ENCODE data around the gene ITFG1. TPM values are rescaled to one million over a fixed set of nuclear protein-coding genes. Genes with fewer than 3 reads are reported as not detected.

The ITFG1 gene
- total and polyA plus RNA-seq, 2 of the 13 experiments (the other 11 are each of a cell fraction or from before 2014, with no cell fraction given), result 74.5 to 150 TPM

DNA sequence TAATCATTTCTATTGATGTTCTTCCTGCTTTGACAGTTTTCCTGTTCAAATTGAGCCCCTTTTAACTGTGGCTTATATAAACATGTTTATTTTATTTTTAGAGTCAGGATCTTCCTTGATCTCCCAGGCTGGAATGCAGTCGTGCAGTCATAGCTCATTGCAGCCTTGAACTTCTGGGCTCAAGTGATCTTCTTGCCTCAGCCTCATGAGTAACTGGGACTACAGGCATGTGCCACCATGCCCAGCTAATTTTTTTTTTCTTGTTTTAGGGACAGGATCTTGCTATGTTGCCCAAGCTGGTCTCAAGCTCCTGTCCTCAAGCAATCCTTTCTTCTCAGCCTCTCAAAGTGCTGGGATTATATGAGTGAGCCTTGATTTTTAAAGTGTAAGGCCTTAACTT lies 14.9 kb upstream of the ITFG1 start (continued):
- TF ChIP-seq NFYC (CRISPR knock-in tag; IDR thresholded peaks at IDR 0.05), result no peak
- TF ChIP-seq SNAPC2 (CRISPR knock-in tag; IDR thresholded peaks at IDR 0.05), result 0 out of 2 replicates have a peak, but pooled peaks have one; percentile 38
- TF ChIP-seq HMG20B (CRISPR knock-in tag; conservative IDR thresholded peaks at IDR 0.05), result peak; percentile 57; the same call in 1 of the 2 replicates
- TF ChIP-seq SMYD3 (CRISPR knock-in tag; IDR thresholded peaks at IDR 0.05), result 0 out of 2 replicates have a peak, but pooled peaks have one; percentile 25
- peak; percentile 82 for TF ChIP-seq SAP130 (CRISPR knock-in tag; IDR thresholded peaks at IDR 0.05; ENCODE audit: low read depth)
- TF ChIP-seq, protein P1, sequence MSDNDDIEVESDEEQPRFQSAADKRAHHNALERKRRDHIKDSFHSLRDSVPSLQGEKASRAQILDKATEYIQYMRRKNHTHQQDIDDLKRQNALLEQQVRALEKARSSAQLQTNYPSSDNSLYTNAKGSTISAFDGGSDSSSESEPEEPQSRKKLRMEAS (IDR thresholded peaks at IDR 0.05), result peak; percentile 54; the same call in 1 of the 2 replicates
- TF ChIP-seq, protein P2, sequence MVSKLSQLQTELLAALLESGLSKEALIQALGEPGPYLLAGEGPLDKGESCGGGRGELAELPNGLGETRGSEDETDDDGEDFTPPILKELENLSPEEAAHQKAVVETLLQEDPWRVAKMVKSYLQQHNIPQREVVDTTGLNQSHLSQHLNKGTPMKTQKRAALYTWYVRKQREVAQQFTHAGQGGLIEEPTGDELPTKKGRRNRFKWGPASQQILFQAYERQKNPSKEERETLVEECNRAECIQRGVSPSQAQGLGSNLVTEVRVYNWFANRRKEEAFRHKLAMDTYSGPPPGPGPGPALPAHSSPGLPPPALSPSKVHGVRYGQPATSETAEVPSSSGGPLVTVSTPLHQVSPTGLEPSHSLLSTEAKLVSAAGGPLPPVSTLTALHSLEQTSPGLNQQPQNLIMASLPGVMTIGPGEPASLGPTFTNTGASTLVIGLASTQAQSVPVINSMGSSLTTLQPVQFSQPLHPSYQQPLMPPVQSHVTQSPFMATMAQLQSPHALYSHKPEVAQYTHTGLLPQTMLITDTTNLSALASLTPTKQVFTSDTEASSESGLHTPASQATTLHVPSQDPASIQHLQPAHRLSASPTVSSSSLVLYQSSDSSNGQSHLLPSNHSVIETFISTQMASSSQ (IDR thresholded peaks at IDR 0.05; ENCODE audit: low read depth), result 0 out of 2 replicates have a peak, but pooled peaks have one; percentile 34
- TF ChIP-seq, protein P2 (CRISPR knock-in tag; IDR thresholded peaks at IDR 0.05; ENCODE audit: borderline replicate concordance), result peak; percentile 28; the same call in 1 of the 2 replicates
- TF ChIP-seq KAT7 (CRISPR knock-in tag; IDR thresholded peaks at IDR 0.05; ENCODE audit: borderline replicate concordance), result peak; percentile 83; the same call in 1 of the 2 replicates
- TF ChIP-seq, protein P3, sequence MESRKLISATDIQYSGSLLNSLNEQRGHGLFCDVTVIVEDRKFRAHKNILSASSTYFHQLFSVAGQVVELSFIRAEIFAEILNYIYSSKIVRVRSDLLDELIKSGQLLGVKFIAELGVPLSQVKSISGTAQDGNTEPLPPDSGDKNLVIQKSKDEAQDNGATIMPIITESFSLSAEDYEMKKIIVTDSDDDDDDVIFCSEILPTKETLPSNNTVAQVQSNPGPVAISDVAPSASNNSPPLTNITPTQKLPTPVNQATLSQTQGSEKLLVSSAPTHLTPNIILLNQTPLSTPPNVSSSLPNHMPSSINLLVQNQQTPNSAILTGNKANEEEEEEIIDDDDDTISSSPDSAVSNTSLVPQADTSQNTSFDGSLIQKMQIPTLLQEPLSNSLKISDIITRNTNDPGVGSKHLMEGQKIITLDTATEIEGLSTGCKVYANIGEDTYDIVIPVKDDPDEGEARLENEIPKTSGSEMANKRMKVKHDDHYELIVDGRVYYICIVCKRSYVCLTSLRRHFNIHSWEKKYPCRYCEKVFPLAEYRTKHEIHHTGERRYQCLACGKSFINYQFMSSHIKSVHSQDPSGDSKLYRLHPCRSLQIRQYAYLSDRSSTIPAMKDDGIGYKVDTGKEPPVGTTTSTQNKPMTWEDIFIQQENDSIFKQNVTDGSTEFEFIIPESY (CRISPR knock-in tag; IDR thresholded peaks at IDR 0.05), result peak; percentile 48; the same call in 1 of the 2 replicates
- TF ChIP-seq ZNF430 (CRISPR knock-in tag; IDR thresholded peaks at IDR 0.05), result peak; percentile 18; the same call in 1 of the 2 replicates
- TF ChIP-seq, protein P4, sequence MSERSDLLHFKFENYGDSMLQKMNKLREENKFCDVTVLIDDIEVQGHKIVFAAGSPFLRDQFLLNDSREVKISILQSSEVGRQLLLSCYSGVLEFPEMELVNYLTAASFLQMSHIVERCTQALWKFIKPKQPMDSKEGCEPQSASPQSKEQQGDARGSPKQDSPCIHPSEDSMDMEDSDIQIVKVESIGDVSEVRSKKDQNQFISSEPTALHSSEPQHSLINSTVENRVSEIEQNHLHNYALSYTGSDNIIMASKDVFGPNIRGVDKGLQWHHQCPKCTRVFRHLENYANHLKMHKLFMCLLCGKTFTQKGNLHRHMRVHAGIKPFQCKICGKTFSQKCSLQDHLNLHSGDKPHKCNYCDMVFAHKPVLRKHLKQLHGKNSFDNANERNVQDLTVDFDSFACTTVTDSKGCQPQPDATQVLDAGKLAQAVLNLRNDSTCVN (CRISPR knock-in tag; IDR thresholded peaks at IDR 0.05; ENCODE audit: borderline replicate concordance), result 0 out of 2 replicates have a peak, but pooled peaks have one; percentile 30
- 0 out of 2 replicates have a peak, but pooled peaks have one; percentile 75 for TF ChIP-seq ZNF136 (CRISPR knock-in tag; IDR thresholded peaks at IDR 0.05; ENCODE audit: low read depth)
- TF ChIP-seq HOXA9 (CRISPR knock-in tag; IDR thresholded peaks at IDR 0.05; ENCODE audit: borderline replicate concordance), result no peak
- TF ChIP-seq, protein P5, sequence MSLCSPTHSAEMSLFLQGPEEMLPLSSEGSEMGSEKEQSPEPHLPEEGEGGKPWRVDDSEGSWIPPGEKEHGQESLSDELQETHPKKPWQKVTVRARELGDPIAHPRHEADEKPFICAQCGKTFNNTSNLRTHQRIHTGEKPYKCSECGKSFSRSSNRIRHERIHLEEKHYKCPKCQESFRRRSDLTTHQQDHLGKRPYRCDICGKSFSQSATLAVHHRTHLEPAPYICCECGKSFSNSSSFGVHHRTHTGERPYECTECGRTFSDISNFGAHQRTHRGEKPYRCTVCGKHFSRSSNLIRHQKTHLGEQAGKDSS (CRISPR knock-in tag; IDR thresholded peaks at IDR 0.05; ENCODE audit: borderline replicate concordance, low read depth), result peak; percentile 42; the same call in 1 of the 2 replicates
- no peak for TF ChIP-seq CBX1 (IDR thresholded peaks at IDR 0.05; ENCODE audit: low read depth)
- no peak for TF ChIP-seq ZIK1 (CRISPR knock-in tag; IDR thresholded peaks at IDR 0.05; ENCODE audit: borderline replicate concordance, low read depth)
- peak; percentile 88; the same call in 1 of the 2 replicates for TF ChIP-seq MIXL1 (CRISPR knock-in tag; IDR thresholded peaks at IDR 0.05)
- TF ChIP-seq RAD51 (IDR thresholded peaks at IDR 0.05; ENCODE audit: borderline replicate concordance), result no peak
- peak; percentile 94 for TF ChIP-seq TCF7 (IDR thresholded peaks at IDR 0.05; ENCODE audit: low read depth)
- TF ChIP-seq CREB1 (IDR thresholded peaks at IDR 0.05), result no peak
- TF ChIP-seq CREB1 (CRISPR knock-in tag; IDR thresholded peaks at IDR 0.05), result peak; percentile 22; the same call in 1 of the 2 replicates
- TF ChIP-seq ZNF83 (CRISPR knock-in tag; IDR thresholded peaks at IDR 0.05; ENCODE audit: borderline replicate concordance), result no peak
- TF ChIP-seq ZNF550 (CRISPR knock-in tag; IDR thresholded peaks at IDR 0.05; ENCODE audit: borderline replicate concordance), result no peak

Data from HepG2 (cell line).